ENCODE data around the gene THSD4.

DNA sequence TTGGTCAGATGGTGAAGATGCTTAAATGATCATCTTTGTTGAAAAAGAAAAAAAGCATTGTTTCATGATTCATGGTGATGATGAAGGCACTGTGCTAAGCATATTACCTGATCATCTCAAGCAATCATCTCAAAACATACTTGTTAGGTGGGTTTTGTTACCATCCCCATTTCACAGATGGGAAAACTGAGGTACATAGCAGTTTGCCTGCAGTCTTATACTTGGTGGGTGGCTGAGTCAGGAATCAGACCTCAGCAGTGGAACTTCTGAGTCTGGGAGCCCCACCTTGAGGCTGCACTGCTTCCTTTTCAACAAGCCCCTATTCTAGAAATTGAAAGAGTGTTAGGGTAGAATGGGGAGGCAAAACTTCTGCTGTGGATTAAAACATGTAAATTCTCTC is 341.1 kb downstream of the THSD4 start:
- TF ChIP-seq, protein P1, sequence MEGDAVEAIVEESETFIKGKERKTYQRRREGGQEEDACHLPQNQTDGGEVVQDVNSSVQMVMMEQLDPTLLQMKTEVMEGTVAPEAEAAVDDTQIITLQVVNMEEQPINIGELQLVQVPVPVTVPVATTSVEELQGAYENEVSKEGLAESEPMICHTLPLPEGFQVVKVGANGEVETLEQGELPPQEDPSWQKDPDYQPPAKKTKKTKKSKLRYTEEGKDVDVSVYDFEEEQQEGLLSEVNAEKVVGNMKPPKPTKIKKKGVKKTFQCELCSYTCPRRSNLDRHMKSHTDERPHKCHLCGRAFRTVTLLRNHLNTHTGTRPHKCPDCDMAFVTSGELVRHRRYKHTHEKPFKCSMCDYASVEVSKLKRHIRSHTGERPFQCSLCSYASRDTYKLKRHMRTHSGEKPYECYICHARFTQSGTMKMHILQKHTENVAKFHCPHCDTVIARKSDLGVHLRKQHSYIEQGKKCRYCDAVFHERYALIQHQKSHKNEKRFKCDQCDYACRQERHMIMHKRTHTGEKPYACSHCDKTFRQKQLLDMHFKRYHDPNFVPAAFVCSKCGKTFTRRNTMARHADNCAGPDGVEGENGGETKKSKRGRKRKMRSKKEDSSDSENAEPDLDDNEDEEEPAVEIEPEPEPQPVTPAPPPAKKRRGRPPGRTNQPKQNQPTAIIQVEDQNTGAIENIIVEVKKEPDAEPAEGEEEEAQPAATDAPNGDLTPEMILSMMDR (IDR thresholded peaks at IDR 0.05) = no peak
- TF ChIP-seq POLR2A (IDR thresholded peaks at IDR 0.05) = no peak
